H1 (cell line): ENCODE measurements around the gene UBXN11. TPM values are rescaled to one million over a fixed set of nuclear protein-coding genes. Genes with fewer than 3 reads are reported as not detected.

ENCODE experiments used
- CTCF ChIA-PET: fragments of 300-600 bp; sonication (Branson Sonifier 250); formaldehyde crosslinking; loops from one replicate; lab custom pipeline; 2021; ENCODE audit not compliant: partially characterized antibody; lab: Charles Lee
- POLR2A ChIA-PET: fragments of 300-600 bp; sonication (Branson Sonifier 250); formaldehyde crosslinking; loops from one replicate; lab custom pipeline; 2021; ENCODE audit warnings: inconsistent platforms; ENCODE audit not compliant: partially characterized antibody; lab: Charles Lee
- DNase-seq, 2 experiments: peaks; one replicate each; pipeline versions ENCODE4 v3.0.0 to v3.0.0-alpha.2; 2010 to 2022; ENCODE audit warnings: low spot score in 2 of 2, low read depth in 1 of 2, mixed read lengths in 1 of 2
- FAIRE-seq: peaks from 2 replicates; lab custom pipeline; 2011; peaks lifted over from hg19 to GRCh38; lab: Jason Lieb, UNC
- H2AFZ ChIP-seq: 2 replicates; pipeline ENCODE4 v1.8.1; 2012; ENCODE audit warnings: low read length, inconsistent platforms
- H2AK5ac ChIP-seq: 2 replicates; pipeline ENCODE4 v1.6.1; 2013; ENCODE audit warnings: low read depth, low read length
- H2BK120ac ChIP-seq: replicated peaks from 2 replicates; pipeline ENCODE3; 2013; ENCODE audit warnings: low read depth, low read length, inconsistent platforms
- H2BK12ac ChIP-seq: 2 replicates; pipeline ENCODE4 v1.6.1; 2013; ENCODE audit warnings: low read depth, low read length
- H2BK15ac ChIP-seq: 2 replicates; pipeline ENCODE4 v1.6.1; 2013; ENCODE audit warnings: low read length
- H2BK20ac ChIP-seq: 2 replicates; pipeline ENCODE4 v1.6.1; 2013; ENCODE audit warnings: low read length
- H2BK5ac ChIP-seq: 2 replicates; pipeline ENCODE4 v1.6.1; 2013; ENCODE audit warnings: low read depth, low read length
- H3K14ac ChIP-seq: 2 replicates; pipeline ENCODE4 v1.6.1; 2013; ENCODE audit warnings: inconsistent platforms; ENCODE audit not compliant: insufficient read length
- H3K18ac ChIP-seq: 2 replicates; pipeline ENCODE4 v1.6.1; 2013; ENCODE audit warnings: low read length; ENCODE audit errors: extremely low read depth
- H3K23ac ChIP-seq: 2 replicates; pipeline ENCODE4 v1.6.1; 2013; ENCODE audit warnings: inconsistent platforms; ENCODE audit not compliant: insufficient read length
- H3K23me2 ChIP-seq: 2 replicates; pipeline ENCODE4 v1.6.1; 2013; ENCODE audit warnings: low read depth, low read length
- H3K27ac ChIP-seq: 2 replicates; pipeline ENCODE4 v1.6.1; 2011; ENCODE audit warnings: low read depth, low read length, inconsistent platforms
- H3K27me3 ChIP-seq, 4 experiments: replicated peaks in 1 of 4; 1 replicate in 1 of 4; 2 replicates in 3 of 4; pipeline versions ENCODE4 v1.6.1 to v1.8.1; 2011 to 2013; ENCODE audit warnings: low read length in 3 of 4, mild to moderate bottlenecking in 3 of 4, inconsistent platforms in 2 of 4, mixed read lengths in 2 of 4, moderate library complexity in 1 of 4; ENCODE audit not compliant: control insufficient read depth in 3 of 4, insufficient read depth in 3 of 4; ENCODE audit errors: extremely low read depth in 1 of 4
- H3K36me3 ChIP-seq, 4 experiments: 2 replicates each; pipeline versions ENCODE4 v1.6.1 to v1.8.1; 2011 to 2013; ENCODE audit warnings: mild to moderate bottlenecking in 4 of 4, low read length in 3 of 4, moderate library complexity in 2 of 4, control low read depth in 1 of 4, inconsistent platforms in 1 of 4; ENCODE audit not compliant: insufficient read depth in 4 of 4, control insufficient read depth in 2 of 4
- H3K4ac ChIP-seq: replicated peaks from 2 replicates; pipeline ENCODE3; 2013; ENCODE audit warnings: low read length, low read depth, mixed read lengths, inconsistent platforms; ENCODE audit not compliant: insufficient read length
- H3K4me1 ChIP-seq, 4 experiments: replicated peaks in 1 of 4; 1 replicate in 1 of 4; 2 replicates in 3 of 4; pipeline versions ENCODE4 v1.6.1 to v1.8.1; 2011 to 2013; ENCODE audit warnings: low read length in 3 of 4, inconsistent platforms in 2 of 4, mixed read lengths in 1 of 4; ENCODE audit not compliant: insufficient read depth in 4 of 4, control insufficient read depth in 3 of 4
- H3K4me2 ChIP-seq, 2 experiments: 2 replicates each; pipeline versions ENCODE4 v1.6.1 to v1.8.1; 2011 to 2013; ENCODE audit warnings: low read depth in 2 of 2, low read length in 2 of 2, control low read depth in 1 of 2, inconsistent platforms in 1 of 2, mild to moderate bottlenecking in 1 of 2; ENCODE audit not compliant: insufficient read depth in 1 of 2
- H3K4me3 ChIP-seq, 4 experiments: fragments of 200-600, 300-600 bp in 1 of 4; sonication (generic), shearing (Covaris generic), sonication (Bioruptor Twin) in 1 of 4; 2 replicates each; pipeline versions ENCODE4 v1.5.1 to v1.8.1; 2011 to 2016; ENCODE audit warnings: low read length in 4 of 4, low read depth in 3 of 4, control low read depth in 2 of 4, inconsistent platforms in 2 of 4, mild to moderate bottlenecking in 2 of 4, mixed read lengths in 1 of 4, moderate library complexity in 1 of 4; ENCODE audit not compliant: insufficient read depth in 2 of 4; ENCODE audit errors: extremely low read depth in 1 of 4
- H3K56ac ChIP-seq: replicated peaks from 2 replicates; pipeline ENCODE3; 2013; ENCODE audit warnings: low read depth, mild to moderate bottlenecking, mixed read lengths, low read length, inconsistent platforms; ENCODE audit not compliant: insufficient read length
- H3K79me1 ChIP-seq: 2 replicates; pipeline ENCODE4 v1.6.1; 2013; ENCODE audit warnings: low read depth, low read length, control low read depth
- H3K79me2 ChIP-seq, 2 experiments: 2 replicates each; pipeline versions ENCODE4 v1.6.1 to v1.8.1; 2012 to 2013; ENCODE audit warnings: low read length in 2 of 2, mild to moderate bottlenecking in 2 of 2, inconsistent platforms in 1 of 2; ENCODE audit not compliant: insufficient read depth in 2 of 2, control insufficient read depth in 1 of 2
- H3K9ac ChIP-seq, 4 experiments: replicated peaks in 1 of 4; 1 replicate in 1 of 4; 2 replicates in 3 of 4; pipeline versions ENCODE4 v1.6.1 to v1.8.1; 2011 to 2013; ENCODE audit warnings: low read depth in 3 of 4, low read length in 3 of 4, control low read depth in 2 of 4, mild to moderate bottlenecking in 2 of 4, moderate library complexity in 2 of 4, inconsistent platforms in 1 of 4; ENCODE audit errors: extremely low read depth in 1 of 4
- H3K9me3 ChIP-seq, 2 experiments: 2 replicates each; pipeline versions ENCODE4 v1.6.1 to v1.8.1; 2012 to 2013; ENCODE audit warnings: mild to moderate bottlenecking in 2 of 2, moderate library complexity in 2 of 2, control low read depth in 1 of 2, inconsistent platforms in 1 of 2, low read depth in 1 of 2, low read length in 1 of 2, mixed read lengths in 1 of 2; ENCODE audit not compliant: insufficient read depth in 2 of 2
- H4K20me1 ChIP-seq, 2 experiments: replicated peaks in 1 of 2; 2 replicates each; pipeline versions ENCODE3 to v1.8.1; 2011 to 2013; ENCODE audit warnings: inconsistent platforms in 2 of 2, low read length in 2 of 2, mild to moderate bottlenecking in 1 of 2; ENCODE audit not compliant: insufficient read depth in 2 of 2, control insufficient read depth in 1 of 2
- H4K5ac ChIP-seq: 2 replicates; pipeline ENCODE4 v1.6.1; 2013; ENCODE audit warnings: low read length, low read depth, mixed read lengths, inconsistent platforms; ENCODE audit not compliant: insufficient read length
- H4K8ac ChIP-seq: 2 replicates; pipeline ENCODE4 v1.8.0; 2013; ENCODE audit warnings: mild to moderate bottlenecking, moderate library complexity, low read length, inconsistent platforms; ENCODE audit not compliant: insufficient read depth; ENCODE audit errors: extremely low read depth
- H4K91ac ChIP-seq: replicated peaks from 2 replicates; pipeline ENCODE3; 2013; ENCODE audit warnings: low read length, mixed read lengths, inconsistent platforms; ENCODE audit not compliant: insufficient read length
- BCL11A ChIP-seq, 2 experiments: IDR thresholded peaks; one replicate each; pipeline ENCODE4 v1.6.1; 2011; ENCODE audit warnings: low read depth in 2 of 2, low read length in 2 of 2, mild to moderate bottlenecking in 2 of 2
- BRCA1 ChIP-seq: IDR thresholded peaks from 2 replicates; pipeline ENCODE4 v1.6.1; 2012; ENCODE audit warnings: low read depth, low read length, improper control_type of control experiment
- CBX8 ChIP-seq: fragments of 300-800, 300-1000 bp; sonication (generic); IDR thresholded peaks from 2 replicates; pipeline ENCODE4 v1.7.1; 2016; ENCODE audit warnings: low read depth, low read length, borderline replicate concordance
- EGR1 ChIP-seq: IDR thresholded peaks from 2 replicates; pipeline ENCODE4 v1.6.1; 2011; ENCODE audit warnings: low read depth, low read length, borderline replicate concordance
- EZH2 ChIP-seq: fragments of 200-600 bp; sonication (generic); IDR thresholded peaks from 2 replicates; pipeline ENCODE4 v1.7.1; 2012; ENCODE audit warnings: low read depth, mild to moderate bottlenecking, moderate library complexity, low read length, inconsistent platforms; ENCODE audit not compliant: severe bottlenecking
- GTF2F1 ChIP-seq: IDR thresholded peaks from 2 replicates; pipeline ENCODE4 v1.6.1; 2012; ENCODE audit warnings: low read depth, low read length, improper control_type of control experiment, borderline replicate concordance
- KDM1A ChIP-seq: fragments of 200-600, 300-600 bp; sonication (generic); IDR thresholded peaks from 2 replicates; pipeline ENCODE4 v1.7.1; 2016; ENCODE audit warnings: mild to moderate bottlenecking, low read length, borderline replicate concordance
- NRF1 ChIP-seq: IDR thresholded peaks from 2 replicates; pipeline ENCODE4 v1.6.1; 2011; ENCODE audit warnings: mild to moderate bottlenecking, low read depth, low read length, improper control_type of control experiment
- POLR2AphosphoS5 ChIP-seq: IDR thresholded peaks from 2 replicates; pipeline ENCODE4 v1.6.1; 2011; ENCODE audit warnings: low read depth, low read length
- RAD21 ChIP-seq, 2 experiments: IDR thresholded peaks in 1 of 2; conservative IDR thresholded peaks in 1 of 2; 2 replicates each; pipeline ENCODE4 v1.6.1; 2011; ENCODE audit warnings: low read depth in 2 of 2, low read length in 2 of 2, improper control_type of control experiment in 1 of 2, inconsistent platforms in 1 of 2, mild to moderate bottlenecking in 1 of 2, moderate library complexity in 1 of 2
- SIX5 ChIP-seq: IDR thresholded peaks from 2 replicates; pipeline ENCODE4 v1.6.1; 2011; ENCODE audit warnings: mild to moderate bottlenecking, low read depth, low read length
- SRF ChIP-seq: IDR thresholded peaks from 2 replicates; pipeline ENCODE4 v1.6.1; 2011; ENCODE audit warnings: mild to moderate bottlenecking, low read depth, low read length, moderate library complexity
- TAF1 ChIP-seq: IDR thresholded peaks from 2 replicates; pipeline ENCODE4 v1.6.1; 2011; ENCODE audit warnings: mild to moderate bottlenecking, low read depth, low read length
- TAF7 ChIP-seq: optimal IDR thresholded peaks from 2 replicates; pipeline ENCODE3; 2011; ENCODE audit warnings: low read depth, mild to moderate bottlenecking, inconsistent platforms, low read length, moderate library complexity, borderline replicate concordance
- WGBS, 2 experiments: shearing (Covaris generic) in 1 of 2; methylation state at CpG; one replicate each; pipeline versions ENCODE4 v1.1.6 to v1.1.7; 2013 to 2015; ENCODE audit warnings: low lambda C conversion rate in 2 of 2, mixed read lengths in 2 of 2, inconsistent platforms in 1 of 2, low coverage in 1 of 2, missing lambda C conversion rate in 1 of 2; ENCODE audit not compliant: insufficient replicate concordance in 2 of 2, insufficient coverage in 1 of 2, insufficient read length in 1 of 2; ENCODE audit errors: extremely low coverage in 1 of 2, missing lambda C conversion rate in 1 of 2; 5-methylcytosine and 5-hydroxymethylcytosine counted together
- polyA plus RNA-seq, 7 experiments: library from polyadenylated mRNA; depleted of rRNA in 3 of 7; stranded (reverse) in 5 of 7; unstranded in 2 of 7; fragments of >200 nt in 5 of 7; fragments of 200-250 nt in 2 of 7; gene quantifications; 1 replicate in 5 of 7; 2 replicates in 1 of 7; 4 replicates in 1 of 7; pipeline versions ENCODE4 v1.2.1 to v1.2.3, GENCODE V29; 2011 to 2013; ENCODE audit warnings: missing spikeins in 2 of 7, mixed read lengths in 2 of 7
- total RNA-seq: library from RNA; stranded (reverse); fragmentation: NEBNext Ultra II Directional; extraction: Animal tissue kit (Norgen Biotek cat#: 25700); gene quantifications from 2 replicates; pipeline ENCODE4 v1.2.1, GENCODE V29; 2021

The UBXN11 gene
- total and polyA plus RNA-seq, 2 of the 8 experiments (the other 6 are each of a cell fraction or from before 2014, with no cell fraction given), result 6.3 to 10.4 TPM

GRCh38 chr1:26354972-26355371, 48.5 kb upstream of the UBXN11 start:
- Histone ChIP-seq H2BK120ac (no peak overlapping the region), H3K14ac (no peak overlapping the region), H3K23ac (no peak overlapping the region), H4K8ac (no peak overlapping the region), H2AFZ (no peak overlapping the region), H3K9ac (no peak overlapping the region), H2BK5ac (no peak overlapping the region), H3K4ac (no peak overlapping the region), H2BK12ac (no peak overlapping the region), H2AK5ac (no peak overlapping the region), H3K4me3 (no peak overlapping the region), H3K4me1 (peaks cover 14 to 38% (median 17%) of the 10 kb centered on the region in 4 experiments), H4K5ac (no peak overlapping the region), H2BK15ac (no peak overlapping the region), H3K27me3 (no peaks in the 10 kb centered on the region; a peak in 2 of 7 replicates), H3K56ac (no peak overlapping the region), H3K4me2 (no peak overlapping the region), H4K91ac (no peak overlapping the region), H2BK20ac (no peak overlapping the region), H4K20me1 (peaks cover 0 to 1% of the 10 kb centered on the region in 2 experiments), H3K18ac (no peak overlapping the region), H3K79me2 (no peaks in the 10 kb centered on the region), H3K9me3 (no peaks in the 10 kb centered on the region), H3K27ac (no peak overlapping the region), H3K79me1 (peaks cover 2% of the 10 kb centered on the region; the same call in 1 of the 2 replicates), H3K23me2 (peaks cover 3% of the 10 kb centered on the region; the same call in 1 of the 2 replicates), H3K36me3 (no peaks in the 10 kb centered on the region)
- DNase-seq, result no peak
- ChIA-PET POLR2A (interaction anchor here (1.0 to 3.3 kb wide), 7 partner anchors 9 to 117 kb away, joined by 3 to 16 read pairs (median 6); no protein-coding TSS in a partner anchor), CTCF (interaction anchor here (1.0 to 5.2 kb wide), 9 partner anchors 9 to 70 kb away, joined by 3 to 25 read pairs (median 5); no protein-coding TSS in a partner anchor)
- FAIRE-seq, result no peak
- WGBS, 2 experiments, result 90% methylated on average over 9 of the region's 9 CpGs; no CpG with 5 or more reads in 1 of the 2 experiments
- no peak for TF ChIP-seq EGR1
- no peak for TF ChIP-seq RAD21 (IDR thresholded peaks at IDR 0.05 in 1 of 2, conservative IDR thresholded peaks at IDR 0.05 in 1 of 2; ENCODE audit: low read depth in 2 of 2, low read length in 2 of 2)
- no peak for TF ChIP-seq EZH2
- TF ChIP-seq GTF2F1, result no peak
- no peak for TF ChIP-seq CBX8
- no peak for TF ChIP-seq BCL11A (IDR thresholded peaks at IDR 0.05; ENCODE audit: low read depth in 2 of 2, low read length in 2 of 2)
- TF ChIP-seq NRF1, result no peak
- no peak for TF ChIP-seq SRF
- TF ChIP-seq POLR2AphosphoS5, result no peak
- TF ChIP-seq TAF1, result no peak
- TF ChIP-seq SIX5, result no peak
- TF ChIP-seq BRCA1, result no peak
- TF ChIP-seq KDM1A, result no peak
- no peak for TF ChIP-seq TAF7
